ENCODE measurements around the gene ZMYND19.
"Not testable (repeated sequence)": the region's sequence is repeated elsewhere in the genome, so short reads cannot be mapped to it uniquely, and the experiment has no call there.

The ZMYND19 gene

GRCh38 chr9:137544176-137544760 lies 46.0 kb downstream of the ZMYND19 start:
- in situ Hi-C loops (cut with HindIII; ENCODE audit: low pct_ligation_motif_present, low pct_unique_long_range_greater_than_20kb, low sequenced_read_pairs) = no loop called here

GRCh38 chr9:137543237-137543963 lies 46.9 kb downstream of the ZMYND19 start:
- no peak for DNase-seq
- in situ Hi-C loops (cut with HindIII; ENCODE audit: low pct_ligation_motif_present, low pct_unique_long_range_greater_than_20kb, low sequenced_read_pairs) = no loop called here

More at GRCh38 chr9:137544176-137544760, 46.0 kb downstream of the ZMYND19 start:
- DNase-seq = no peak

- in situ Hi-C loops (cut with HindIII; ENCODE audit: low pct_ligation_motif_present, low pct_unique_long_range_greater_than_20kb, low sequenced_read_pairs) = no loop called here
- DNase-seq = no peak
Observed at GRCh38 chr9:137542486-137542885, 47.8 kb downstream of the ZMYND19 start.

- in situ Hi-C loops (cut with HindIII; ENCODE audit: low pct_ligation_motif_present, low pct_unique_long_range_greater_than_20kb, low sequenced_read_pairs) = no loop called here
- DNase-seq = no peak
Observed at GRCh38 chr9:137540536-137540935, 49.8 kb downstream of the ZMYND19 start.

- no peak for DNase-seq
- in situ Hi-C loops (cut with HindIII; ENCODE audit: low pct_ligation_motif_present, low pct_unique_long_range_greater_than_20kb, low sequenced_read_pairs) = no loop called here
Observed at GRCh38 chr9:137538058-137538457, 52.3 kb downstream of the ZMYND19 start.

- in situ Hi-C loops (cut with HindIII; ENCODE audit: low pct_ligation_motif_present, low pct_unique_long_range_greater_than_20kb, low sequenced_read_pairs); DNase-seq: not testable (repeated sequence)
Observed at GRCh38 chr9:137536594-137537131, 53.6 kb downstream of the ZMYND19 start.

- in situ Hi-C loops (cut with HindIII; ENCODE audit: low pct_ligation_motif_present, low pct_unique_long_range_greater_than_20kb, low sequenced_read_pairs) = no loop called here
- DNase-seq = no peak
Observed at GRCh38 chr9:137535120-137535428, 55.2 kb downstream of the ZMYND19 start.

- in situ Hi-C loops (cut with HindIII; ENCODE audit: low pct_ligation_motif_present, low pct_unique_long_range_greater_than_20kb, low sequenced_read_pairs) = no loop called here
- DNase-seq = peak; percentile 59
Observed at GRCh38 chr9:137534256-137535119, 55.8 kb downstream of the ZMYND19 start.

GRCh38 chr9:137532891-137533468 lies 57.3 kb downstream of the ZMYND19 start:
- DNase-seq; in situ Hi-C loops (cut with HindIII; ENCODE audit: low pct_ligation_motif_present, low pct_unique_long_range_greater_than_20kb, low sequenced_read_pairs): not testable (repeated sequence)

Data from ACHN (cell line).